ENCODE data around the gene PCDHA2.
"Not testable (repeated sequence)": the region's sequence is repeated elsewhere in the genome, so short reads cannot be mapped to it uniquely, and the experiment has no call there.

The PCDHA2 gene

DNA sequence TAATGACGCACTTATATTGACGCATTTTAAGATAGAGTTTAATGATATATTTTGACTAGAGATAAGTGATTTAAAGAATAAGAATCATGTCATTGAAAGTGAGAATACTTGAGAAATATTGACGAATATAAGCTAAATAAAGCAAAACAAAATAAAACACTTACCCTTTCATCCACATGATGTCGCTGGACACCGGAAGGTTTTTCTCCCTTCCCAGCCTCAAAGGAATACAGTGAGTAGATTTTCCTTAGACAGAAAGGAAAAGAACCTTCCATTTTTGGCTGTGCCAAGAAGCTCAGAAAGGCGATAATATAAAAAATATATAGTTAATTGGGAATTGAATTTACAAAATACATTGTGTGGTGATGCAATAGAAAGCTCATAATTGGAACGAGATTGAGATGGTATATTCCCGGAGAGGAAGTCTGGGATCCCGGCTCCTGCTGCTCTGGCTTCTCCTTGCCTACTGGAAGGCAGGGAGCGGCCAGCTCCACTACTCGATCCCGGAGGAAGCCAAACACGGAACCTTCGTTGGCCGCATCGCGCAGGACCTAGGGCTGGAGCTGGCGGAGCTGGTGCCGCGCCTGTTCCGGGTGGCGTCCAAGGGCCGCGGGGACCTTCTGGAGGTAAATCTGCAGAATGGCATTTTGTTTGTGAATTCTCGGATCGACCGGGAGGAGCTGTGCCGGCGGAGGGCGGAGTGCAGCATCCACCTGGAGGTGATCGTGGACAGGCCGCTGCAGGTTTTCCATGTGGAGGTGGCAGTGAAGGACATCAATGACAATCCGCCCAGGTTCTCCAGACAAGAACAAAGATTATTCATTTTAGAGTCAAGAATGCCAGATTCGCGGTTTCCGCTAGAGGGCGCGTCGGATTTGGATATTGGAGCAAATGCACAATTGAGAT is 27.0 kb downstream of the PCDHA2 start, which contains the start of gene PCDHA5:
TSS of gene PCDHA5 (plus strand) at position 239 of the 906 bp plus-strand sequence.
- no peak for DNase-seq

DNA sequence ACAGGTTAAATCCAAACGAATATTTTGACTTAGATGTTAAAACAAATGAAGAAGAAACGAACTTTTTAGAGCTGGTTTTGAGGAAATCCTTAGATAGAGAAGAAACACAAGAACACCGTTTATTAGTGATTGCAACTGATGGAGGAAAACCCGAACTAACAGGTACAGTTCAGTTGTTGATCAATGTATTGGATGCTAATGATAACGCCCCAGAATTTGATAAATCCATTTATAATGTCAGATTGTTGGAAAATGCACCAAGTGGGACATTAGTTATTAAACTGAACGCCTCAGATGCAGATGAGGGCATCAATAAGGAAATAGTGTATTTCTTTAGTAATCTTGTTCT is 27.6 kb downstream of the PCDHA2 start:
- DNase-seq: no peak

DNA sequence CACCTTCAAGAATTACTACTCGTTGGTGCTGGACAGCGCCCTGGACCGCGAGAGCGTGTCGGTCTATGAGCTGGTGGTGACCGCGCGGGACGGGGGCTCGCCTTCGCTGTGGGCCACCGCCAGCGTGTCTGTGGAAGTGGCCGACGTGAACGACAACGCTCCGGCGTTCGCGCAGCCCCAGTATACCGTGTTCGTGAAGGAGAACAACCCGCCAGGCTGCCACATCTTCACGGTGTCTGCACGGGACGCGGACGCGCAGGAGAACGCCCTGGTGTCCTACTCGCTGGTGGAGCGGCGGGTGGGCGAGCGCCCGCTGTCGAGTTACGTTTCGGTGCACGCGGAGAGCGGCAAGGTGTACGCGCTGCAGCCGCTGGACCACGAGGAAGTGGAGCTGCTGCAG is 28.3 kb downstream of the PCDHA2 start:
- not testable (repeated sequence) for DNase-seq

DNA sequence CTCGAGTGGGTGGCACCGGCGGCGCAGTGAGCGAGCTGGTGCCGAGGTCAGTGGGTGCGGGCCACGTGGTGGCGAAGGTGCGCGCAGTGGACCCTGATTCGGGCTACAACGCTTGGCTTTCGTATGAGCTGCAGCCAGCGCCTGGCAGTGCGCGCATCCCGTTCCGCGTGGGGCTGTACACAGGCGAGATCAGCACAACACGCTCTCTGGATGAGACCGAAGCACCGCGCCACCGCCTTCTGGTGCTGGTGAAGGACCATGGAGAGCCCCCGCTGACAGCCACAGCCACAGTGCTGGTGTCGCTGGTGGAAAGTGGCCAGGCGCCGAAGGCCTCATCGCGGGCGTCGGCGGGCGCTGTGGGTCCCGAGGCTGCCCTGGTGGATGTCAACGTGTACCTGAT is 28.8 kb downstream of the PCDHA2 start:
- DNase-seq: no peak

DNA sequence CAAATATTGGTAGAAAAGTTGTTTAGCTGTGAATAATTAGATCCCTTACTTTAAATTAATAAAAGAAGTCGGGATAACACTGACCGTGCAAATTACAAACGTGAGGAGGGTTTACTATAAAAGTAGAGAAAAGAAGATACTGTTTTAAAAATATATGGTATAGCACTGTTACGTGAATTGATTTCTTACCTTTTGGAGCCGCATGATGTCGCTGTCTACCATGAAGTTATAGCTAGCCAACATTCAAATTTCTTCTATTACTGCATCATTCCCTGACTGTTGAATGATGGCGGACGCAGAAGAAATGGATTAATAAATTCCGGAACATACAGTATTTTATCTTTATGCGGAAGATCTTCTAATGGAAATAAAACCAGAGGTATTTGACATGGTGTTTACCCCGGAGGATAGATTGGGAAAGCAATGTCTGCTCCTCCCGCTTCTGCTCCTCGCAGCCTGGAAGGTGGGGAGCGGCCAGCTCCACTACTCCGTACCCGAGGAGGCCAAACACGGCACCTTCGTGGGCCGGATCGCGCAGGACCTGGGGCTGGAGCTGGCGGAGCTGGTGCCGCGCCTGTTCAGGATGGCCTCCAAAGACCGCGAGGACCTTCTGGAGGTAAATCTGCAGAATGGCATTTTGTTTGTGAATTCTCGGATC is 33.2 kb downstream of the PCDHA2 start, which contains the start of gene PCDHA6:
TSS of gene PCDHA6 (plus strand) at position 257 of the 658 bp plus-strand sequence. CDS start at position 389, 132 bp downstream.
- DNase-seq: no peak

DNA sequence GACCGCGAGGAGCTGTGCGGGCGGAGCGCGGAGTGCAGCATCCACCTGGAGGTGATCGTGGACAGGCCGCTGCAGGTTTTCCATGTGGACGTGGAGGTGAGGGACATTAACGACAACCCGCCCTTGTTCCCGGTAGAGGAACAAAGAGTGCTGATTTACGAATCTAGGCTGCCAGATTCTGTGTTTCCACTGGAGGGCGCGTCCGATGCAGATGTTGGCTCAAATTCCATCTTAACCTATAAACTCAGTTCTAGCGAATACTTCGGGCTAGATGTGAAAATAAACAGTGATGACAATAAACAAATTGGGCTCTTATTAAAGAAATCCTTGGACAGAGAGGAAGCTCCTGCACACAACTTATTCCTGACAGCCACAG is 33.7 kb downstream of the PCDHA2 start:
- no peak for DNase-seq

DNA sequence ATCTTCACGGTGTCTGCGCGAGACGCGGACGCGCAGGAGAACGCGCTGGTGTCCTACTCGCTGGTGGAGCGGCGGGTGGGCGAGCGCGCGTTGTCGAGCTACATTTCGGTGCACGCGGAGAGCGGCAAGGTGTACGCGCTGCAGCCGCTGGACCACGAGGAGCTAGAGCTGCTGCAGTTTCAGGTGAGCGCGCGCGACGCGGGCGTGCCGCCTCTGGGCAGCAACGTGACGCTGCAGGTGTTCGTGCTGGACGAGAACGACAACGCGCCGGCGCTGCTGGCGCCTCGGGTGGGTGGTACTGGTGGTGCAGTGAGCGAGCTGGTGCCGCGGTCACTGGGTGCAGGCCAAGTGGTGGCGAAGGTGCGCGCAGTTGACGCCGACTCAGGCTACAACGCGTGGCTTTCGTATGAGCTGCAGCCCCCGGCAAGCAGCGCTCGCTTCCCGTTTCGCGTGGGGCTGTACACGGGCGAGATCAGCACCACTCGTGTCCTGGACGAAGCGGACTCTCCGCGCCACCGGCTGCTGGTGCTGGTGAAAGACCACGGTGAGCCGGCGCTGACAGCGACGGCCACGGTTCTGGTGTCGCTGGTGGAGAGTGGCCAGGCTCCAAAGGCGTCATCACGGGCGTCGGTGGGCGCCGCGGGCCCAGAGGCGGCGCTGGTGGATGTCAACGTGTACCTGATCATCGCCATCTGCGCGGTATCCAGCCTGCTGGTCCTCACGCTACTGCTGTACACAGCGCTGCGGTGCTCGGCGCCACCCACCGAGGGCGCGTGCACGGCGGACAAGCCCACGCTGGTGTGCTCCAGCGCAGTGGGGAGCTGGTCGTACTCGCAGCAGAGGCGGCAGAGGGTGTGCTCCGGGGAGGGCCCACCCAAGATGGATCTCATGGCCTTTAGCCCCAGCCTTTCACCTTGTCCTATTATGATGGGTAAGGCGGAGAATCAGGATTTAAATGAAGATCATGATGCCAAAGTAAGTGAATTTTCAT is 35.2 kb downstream of the PCDHA2 start:
- not testable (repeated sequence) for DNase-seq

DNA sequence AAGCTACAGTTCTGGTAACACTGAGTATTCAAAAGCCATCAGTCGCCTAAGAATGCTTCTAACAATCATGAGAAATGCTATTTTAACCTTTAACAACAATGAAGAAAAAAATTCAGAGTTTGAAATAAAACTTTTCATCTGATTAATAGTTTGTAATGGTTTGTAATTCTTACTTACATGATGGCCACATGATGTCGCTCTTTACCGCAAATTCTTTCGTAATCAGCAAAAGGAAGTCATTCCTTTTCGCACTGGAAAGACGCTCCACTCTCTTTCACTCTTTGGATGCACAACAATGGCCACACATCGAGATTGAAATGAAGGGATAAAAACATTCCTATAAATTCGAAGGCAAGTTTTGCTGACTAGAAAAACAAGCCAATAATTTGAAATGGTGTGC is 39.3 kb downstream of the PCDHA2 start, which contains the start of gene PCDHA7:
TSS of gene PCDHA7 (plus strand) at position 277 of the 400 bp plus-strand sequence. CDS start at position 392, 115 bp downstream.
- DNase-seq: no peak

DNA sequence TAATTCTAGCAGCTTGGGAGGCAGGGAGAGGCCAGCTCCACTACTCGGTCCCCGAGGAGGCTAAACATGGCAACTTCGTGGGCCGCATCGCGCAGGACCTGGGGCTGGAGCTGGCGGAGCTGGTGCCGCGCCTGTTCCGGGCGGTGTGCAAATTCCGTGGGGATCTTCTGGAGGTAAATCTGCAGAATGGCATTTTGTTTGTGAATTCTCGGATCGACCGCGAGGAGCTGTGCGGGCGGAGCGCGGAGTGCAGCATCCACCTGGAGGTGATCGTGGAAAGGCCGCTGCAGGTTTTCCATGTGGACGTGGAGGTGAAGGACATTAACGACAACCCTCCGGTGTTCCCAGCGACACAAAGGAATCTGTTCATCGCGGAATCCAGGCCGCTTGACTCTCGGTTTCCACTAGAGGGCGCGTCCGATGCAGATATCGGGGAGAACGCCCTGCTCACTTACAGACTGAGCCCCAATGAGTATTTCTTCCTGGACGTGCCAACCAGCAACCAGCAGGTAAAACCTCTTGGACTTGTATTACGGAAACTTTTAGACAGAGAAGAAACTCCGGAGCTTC is 39.9 kb downstream of the PCDHA2 start:
- DNase-seq: not testable (repeated sequence)

DNA sequence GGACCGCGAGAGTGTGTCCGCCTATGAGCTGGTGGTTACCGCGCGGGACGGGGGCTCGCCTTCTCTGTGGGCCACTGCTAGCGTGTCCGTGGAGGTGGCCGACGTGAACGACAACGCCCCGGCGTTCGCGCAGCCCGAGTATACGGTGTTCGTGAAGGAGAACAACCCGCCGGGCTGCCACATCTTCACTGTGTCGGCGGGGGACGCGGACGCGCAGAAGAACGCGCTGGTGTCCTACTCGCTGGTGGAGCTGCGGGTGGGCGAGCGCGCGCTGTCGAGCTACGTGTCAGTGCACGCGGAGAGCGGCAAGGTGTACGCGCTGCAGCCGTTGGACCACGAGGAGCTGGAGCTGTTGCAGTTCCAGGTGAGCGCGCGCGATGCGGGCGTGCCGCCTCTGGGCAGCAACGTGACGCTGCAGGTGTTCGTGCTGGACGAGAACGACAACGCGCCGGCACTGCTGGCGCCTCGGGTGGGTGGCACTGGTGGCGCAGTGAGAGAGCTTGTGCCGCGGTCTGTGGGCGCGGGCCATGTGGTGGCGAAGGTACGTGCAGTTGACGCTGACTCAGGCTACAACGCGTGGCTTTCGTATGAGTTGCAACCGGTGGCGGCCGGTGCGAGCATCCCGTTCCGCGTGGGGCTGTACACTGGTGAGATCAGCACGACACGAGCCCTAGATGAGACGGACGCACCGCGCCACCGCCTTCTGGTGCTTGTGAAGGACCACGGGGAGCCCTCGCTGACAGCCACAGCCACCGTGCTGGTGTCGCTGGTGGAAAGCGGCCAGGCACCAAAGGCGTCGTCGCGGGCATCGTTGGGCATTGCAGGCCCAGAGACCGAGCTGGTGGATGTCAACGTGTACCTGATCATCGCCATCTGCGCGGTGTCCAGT is 41.2 kb downstream of the PCDHA2 start:
- no peak for DNase-seq

DNA sequence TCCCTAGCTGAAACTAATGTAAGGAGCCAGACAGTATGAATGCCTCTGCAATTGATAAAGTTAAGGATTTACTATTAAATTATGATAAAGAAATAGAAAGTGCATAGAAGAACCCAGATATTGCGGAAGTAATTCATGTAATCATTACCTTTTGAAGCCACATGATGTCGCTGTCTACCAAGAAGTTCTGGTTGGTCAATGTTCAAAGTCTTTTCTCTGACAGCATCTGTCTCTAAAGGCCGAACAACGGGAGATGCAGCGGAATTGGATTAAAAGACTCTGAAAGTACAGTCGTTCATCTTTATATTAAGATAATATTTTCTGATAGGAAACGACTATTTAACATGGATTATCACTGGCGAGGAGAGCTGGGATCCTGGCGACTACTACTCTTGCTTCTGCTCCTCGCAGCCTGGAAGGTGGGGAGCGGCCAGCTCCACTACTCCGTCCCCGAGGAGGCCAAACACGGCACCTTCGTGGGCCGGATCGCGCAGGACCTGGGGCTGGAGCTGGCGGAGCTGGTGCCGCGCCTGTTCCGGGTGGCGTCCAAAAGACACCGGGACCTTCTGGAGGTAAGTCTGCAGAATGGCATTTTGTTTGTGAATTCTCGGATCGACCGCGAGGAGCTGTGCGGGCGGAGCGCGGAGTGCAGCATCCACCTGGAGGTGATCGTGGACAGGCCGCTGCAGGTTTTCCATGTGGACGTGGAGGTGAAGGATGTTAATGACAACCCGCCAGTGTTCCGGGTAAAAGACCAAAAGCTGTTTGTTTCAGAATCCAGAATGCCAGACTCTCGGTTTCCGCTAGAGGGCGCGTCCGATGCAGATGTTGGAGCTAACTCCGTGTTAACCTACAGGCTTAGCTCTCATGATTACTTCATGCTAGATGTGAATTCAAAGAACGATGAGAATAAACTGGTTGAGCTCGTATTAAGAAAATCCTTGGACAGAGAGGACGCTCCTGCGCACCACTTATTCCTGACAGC is 46.6 kb downstream of the PCDHA2 start, which contains the start of gene PCDHA8:
TSS of gene PCDHA8 (plus strand) at position 210 of the 985 bp plus-strand sequence. CDS start at position 345, 135 bp downstream.
- DNase-seq: no peak

DNA sequence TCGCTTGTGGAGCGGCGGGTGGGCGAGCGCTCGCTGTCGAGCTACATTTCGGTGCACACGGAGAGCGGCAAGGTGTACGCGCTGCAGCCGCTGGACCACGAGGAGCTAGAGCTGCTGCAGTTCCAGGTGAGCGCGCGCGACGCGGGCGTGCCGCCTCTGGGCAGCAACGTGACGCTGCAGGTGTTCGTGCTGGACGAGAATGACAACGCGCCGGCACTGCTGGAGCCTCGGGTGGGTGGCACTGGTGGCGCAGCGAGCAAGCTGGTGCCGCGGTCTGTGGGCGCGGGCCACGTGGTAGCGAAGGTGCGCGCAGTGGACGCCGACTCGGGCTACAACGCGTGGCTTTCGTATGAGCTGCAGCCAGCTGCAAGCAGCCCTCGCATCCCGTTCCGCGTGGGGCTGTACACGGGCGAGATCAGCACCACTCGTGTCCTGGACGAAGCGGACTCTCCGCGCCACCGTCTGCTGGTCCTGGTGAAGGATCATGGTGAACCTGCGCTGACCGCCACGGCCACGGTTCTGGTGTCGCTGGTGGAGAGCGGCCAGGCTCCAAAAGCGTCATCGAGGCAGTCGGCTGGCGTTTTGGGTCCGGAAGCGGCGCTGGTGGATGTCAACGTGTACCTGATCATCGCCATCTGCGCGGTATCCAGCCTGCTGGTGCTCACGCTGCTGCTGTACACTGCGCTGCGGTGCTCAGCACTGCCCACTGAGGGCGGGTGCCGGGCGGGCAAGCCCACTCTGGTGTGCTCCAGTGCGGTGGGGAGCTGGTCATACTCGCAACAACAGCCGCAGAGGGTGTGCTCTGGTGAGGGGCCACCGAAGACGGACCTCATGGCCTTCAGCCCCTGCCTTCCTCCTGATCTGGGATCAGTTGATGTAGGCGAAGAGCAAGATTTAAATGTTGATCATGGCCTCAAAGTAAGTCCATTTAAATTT is 48.4 kb downstream of the PCDHA2 start:
- no peak for DNase-seq
